ENCODE measurements around the gene TRIM24. TPM values are rescaled to one million over a fixed set of nuclear protein-coding genes. Genes with fewer than 3 reads are reported as not detected.

Gene TRIM24
- total and polyA plus RNA-seq, 10 of the 15 experiments (the other 5 are each of a cell fraction or from before 2014, with no cell fraction given): 4.6 to 23.5 (median 13.6) TPM

DNA sequence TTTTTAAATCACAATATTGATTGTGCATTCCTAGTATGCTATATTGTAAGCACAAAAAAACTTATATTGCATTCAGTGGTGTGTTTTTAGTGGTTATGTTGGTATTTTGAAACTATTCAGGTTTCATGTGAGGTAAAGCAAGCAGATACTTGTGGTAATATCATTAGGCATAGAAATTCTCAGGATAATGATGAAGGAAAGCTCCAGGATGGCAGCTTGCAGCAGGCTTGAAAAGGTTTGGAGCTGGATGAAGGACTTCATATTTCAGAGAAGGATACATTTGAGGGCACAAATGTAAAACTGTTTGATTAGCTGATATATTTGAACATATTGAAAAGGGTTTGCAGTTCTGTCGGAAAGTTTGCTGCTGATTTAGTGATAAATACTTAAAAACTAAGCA, 17.5 kb downstream of the TRIM24 start:
- H3K4me1 ChIP-seq (ENCODE audit: control insufficient read depth, insufficient read depth, low read length): peaks cover 11% of the 10 kb centered on the region
- no peak overlapping the region for H3K27ac ChIP-seq (ENCODE audit: control insufficient read depth, insufficient read depth)
- DNase-seq (ENCODE audit: low read depth, low spot score): no peak
- ChIA-PET CTCF (interaction anchor here (2.6 kb wide), 1 partner anchor 9 kb away, joined by 9 read pairs; no protein-coding TSS in a partner anchor), SMC1A (ENCODE audit: uncharacterized antibody, unreplicated experiment) (interaction anchor here (1.6 to 7.4 kb wide), 2 partner anchors 10 to 15 kb away, joined by 7 to 67 read pairs; no protein-coding TSS in a partner anchor), POLR2A (interaction anchor here (5.1 kb wide), 1 partner anchor 11 kb away, joined by 31 read pairs; no protein-coding TSS in a partner anchor), RAD21 (ENCODE audit: unreplicated experiment) (interaction anchor here (2.1 kb wide), 1 partner anchor 10 kb away, joined by 17 read pairs; no protein-coding TSS in a partner anchor)
- FAIRE-seq: no peak
- ATAC-seq: no peak
- H4K20me1 ChIP-seq (ENCODE audit: control insufficient read depth, insufficient read depth): no peaks in the 10 kb centered on the region
- H2AFZ ChIP-seq (ENCODE audit: control insufficient read depth, low read depth, low read length): no peak overlapping the region
- TF ChIP-seq PAX5 (IDR thresholded peaks at IDR 0.05; ENCODE audit: borderline replicate concordance, low read depth, low read length): no peak
- TF ChIP-seq FOXK2 (IDR thresholded peaks at IDR 0.05): no peak
- TF ChIP-seq ELK1 (IDR thresholded peaks at IDR 0.05; ENCODE audit: low read depth, low read length): no peak
- no peak for TF ChIP-seq ZNF384 (IDR thresholded peaks at IDR 0.05; ENCODE audit: borderline replicate concordance, low read depth, low read length)
- TF ChIP-seq, protein P1, sequence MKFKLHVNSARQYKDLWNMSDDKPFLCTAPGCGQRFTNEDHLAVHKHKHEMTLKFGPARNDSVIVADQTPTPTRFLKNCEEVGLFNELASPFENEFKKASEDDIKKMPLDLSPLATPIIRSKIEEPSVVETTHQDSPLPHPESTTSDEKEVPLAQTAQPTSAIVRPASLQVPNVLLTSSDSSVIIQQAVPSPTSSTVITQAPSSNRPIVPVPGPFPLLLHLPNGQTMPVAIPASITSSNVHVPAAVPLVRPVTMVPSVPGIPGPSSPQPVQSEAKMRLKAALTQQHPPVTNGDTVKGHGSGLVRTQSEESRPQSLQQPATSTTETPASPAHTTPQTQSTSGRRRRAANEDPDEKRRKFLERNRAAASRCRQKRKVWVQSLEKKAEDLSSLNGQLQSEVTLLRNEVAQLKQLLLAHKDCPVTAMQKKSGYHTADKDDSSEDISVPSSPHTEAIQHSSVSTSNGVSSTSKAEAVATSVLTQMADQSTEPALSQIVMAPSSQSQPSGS (IDR thresholded peaks at IDR 0.05; ENCODE audit: low read length): no peak
- TF ChIP-seq POLR2AphosphoS2 (IDR thresholded peaks at IDR 0.05; ENCODE audit: low read depth, low read length): no peak
- TF ChIP-seq TARDBP (IDR thresholded peaks at IDR 0.05; ENCODE audit: borderline replicate concordance): no peak
- no peak for TF ChIP-seq BCL3 (IDR thresholded peaks at IDR 0.05; ENCODE audit: borderline replicate concordance, insufficient read depth, low read depth, low read length, poor library complexity, severe bottlenecking)
- TF ChIP-seq BCL11A (IDR thresholded peaks at IDR 0.05; ENCODE audit: low read depth, low read length): no peak
- no peak for TF ChIP-seq RCOR1 (conservative IDR thresholded peaks at IDR 0.05; ENCODE audit: low read depth, low read length)
- no peak for TF ChIP-seq TCF7 (IDR thresholded peaks at IDR 0.05; ENCODE audit: borderline replicate concordance)
- no peak for TF ChIP-seq CHD2 (IDR thresholded peaks at IDR 0.05; ENCODE audit: borderline replicate concordance, low read depth, low read length)
- TF ChIP-seq NRF1 (conservative IDR thresholded peaks at IDR 0.05; ENCODE audit: low read depth, low read length): no peak
- no peak for TF ChIP-seq KAT2A (conservative IDR thresholded peaks at IDR 0.05; ENCODE audit: control insufficient read depth, low read depth, low read length)
- TF ChIP-seq RFX5 (IDR thresholded peaks at IDR 0.05; ENCODE audit: low read depth, low read length): no peak
- no peak for TF ChIP-seq CHD4 (IDR thresholded peaks at IDR 0.05)
- H3K79me2 ChIP-seq (ENCODE audit: control insufficient read depth, insufficient read depth, low read length): peaks cover 52% of the 10 kb centered on the region
- no peak overlapping the region for H3K4me3 ChIP-seq
- BruUV-seq (replicated peaks): no TSS peak
- H3K4me2 ChIP-seq (ENCODE audit: control insufficient read depth, insufficient read depth): no peak overlapping the region
- 95% methylated on average over 1 of the region's 1 CpG for WGBS (ENCODE audit: insufficient coverage, insufficient replicate concordance, low lambda C conversion rate, missing lambda C conversion rate)
- in situ Hi-C loops (cut with MboI): no loop called here
- H3K9me3 ChIP-seq (replicated peaks; ENCODE audit: control insufficient read depth, insufficient read depth, low read length): no peaks in the 10 kb centered on the region; the same call in 2 of the 3 replicates
- intact Hi-C loops (cut with micrococcal nuclease; ENCODE audit: unreplicated experiment): no loop called here
- no peaks in the 10 kb centered on the region for H3K27me3 ChIP-seq (replicated peaks in 1 of 2; ENCODE audit: control insufficient read depth in 2 of 2, insufficient read depth in 2 of 2, low read length in 1 of 2)
- no peaks in the 10 kb centered on the region for H3K36me3 ChIP-seq (ENCODE audit: control insufficient read depth in 2 of 2, insufficient read depth in 2 of 2, low read length in 1 of 2)
- no peak overlapping the region for H3K9ac ChIP-seq (ENCODE audit: control insufficient read depth, insufficient read depth, low read length)

Data from GM12878 (cell line).